Gastrocnemius medialis (tissue), 4 donors: ENCODE measurements around the gene ZNF414.

Experiments
- POLR2A ChIP-seq, 2 donors: fragments of 450-650 bp; IDR thresholded peaks; one replicate each; pipeline ENCODE4 v1.6.1; 2017; ENCODE audit warnings: antibody characterized with exemption in 2 of 2, mild to moderate bottlenecking in 2 of 2, moderate library complexity in 2 of 2
- TF ChIP-seq, protein P1 (sequence below), 5 experiments: fragments of 450-650 bp in 3 of 5; fragments of 200-600 bp in 2 of 5; sonication (generic) in 2 of 5; IDR thresholded peaks in 4 of 5; conservative IDR thresholded peaks in 1 of 5; 1 replicate in 4 of 5; 2 replicates in 1 of 5; pipeline ENCODE4 v1.5.1; 2016 to 2019; ENCODE audit warnings: antibody characterized with exemption in 5 of 5, mild to moderate bottlenecking in 3 of 5, moderate library complexity in 3 of 5

DNA sequence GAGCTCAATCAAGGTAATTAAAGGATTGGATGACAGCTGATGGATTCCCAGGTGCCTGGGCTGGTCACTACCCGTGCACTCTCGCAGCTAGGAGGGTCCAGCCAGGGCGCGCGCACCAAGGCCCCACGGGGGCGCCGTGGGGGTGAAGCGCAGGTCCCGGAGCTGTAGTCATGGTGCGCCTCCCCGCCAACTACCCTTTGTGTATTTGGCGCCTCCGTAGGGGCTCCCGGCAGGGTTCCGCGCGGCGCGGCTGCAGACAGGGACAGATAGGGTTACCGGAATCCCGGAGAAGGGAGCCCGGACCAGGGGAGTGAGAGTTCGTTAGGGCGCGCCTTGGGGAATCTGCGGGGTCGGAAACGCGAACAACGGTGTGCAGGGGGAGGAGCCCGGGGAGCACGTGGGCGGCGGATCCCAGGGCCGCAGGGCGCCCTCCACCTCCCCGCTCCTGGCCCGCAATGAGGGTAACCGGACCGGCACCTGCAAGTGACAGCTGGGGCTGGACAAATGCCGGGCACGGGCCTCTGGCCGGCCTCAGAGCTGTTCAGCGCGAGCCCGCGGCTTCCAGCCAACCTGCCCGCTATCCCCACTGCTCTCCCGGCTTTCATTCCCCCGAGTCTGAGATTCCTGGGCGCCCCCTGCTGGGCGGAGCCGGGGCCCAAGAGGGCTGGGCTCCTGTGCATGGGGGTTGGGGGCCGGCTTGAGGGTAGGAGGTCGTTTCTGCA, 8.1 kb downstream of the ZNF414 start:
- TF ChIP-seq, protein P1, sequence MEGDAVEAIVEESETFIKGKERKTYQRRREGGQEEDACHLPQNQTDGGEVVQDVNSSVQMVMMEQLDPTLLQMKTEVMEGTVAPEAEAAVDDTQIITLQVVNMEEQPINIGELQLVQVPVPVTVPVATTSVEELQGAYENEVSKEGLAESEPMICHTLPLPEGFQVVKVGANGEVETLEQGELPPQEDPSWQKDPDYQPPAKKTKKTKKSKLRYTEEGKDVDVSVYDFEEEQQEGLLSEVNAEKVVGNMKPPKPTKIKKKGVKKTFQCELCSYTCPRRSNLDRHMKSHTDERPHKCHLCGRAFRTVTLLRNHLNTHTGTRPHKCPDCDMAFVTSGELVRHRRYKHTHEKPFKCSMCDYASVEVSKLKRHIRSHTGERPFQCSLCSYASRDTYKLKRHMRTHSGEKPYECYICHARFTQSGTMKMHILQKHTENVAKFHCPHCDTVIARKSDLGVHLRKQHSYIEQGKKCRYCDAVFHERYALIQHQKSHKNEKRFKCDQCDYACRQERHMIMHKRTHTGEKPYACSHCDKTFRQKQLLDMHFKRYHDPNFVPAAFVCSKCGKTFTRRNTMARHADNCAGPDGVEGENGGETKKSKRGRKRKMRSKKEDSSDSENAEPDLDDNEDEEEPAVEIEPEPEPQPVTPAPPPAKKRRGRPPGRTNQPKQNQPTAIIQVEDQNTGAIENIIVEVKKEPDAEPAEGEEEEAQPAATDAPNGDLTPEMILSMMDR (IDR thresholded peaks at IDR 0.05 in 4 of 5, conservative IDR thresholded peaks at IDR 0.05 in 1 of 5): peak; percentile 77 to 93 (median 91)
- TF ChIP-seq POLR2A (IDR thresholded peaks at IDR 0.05): peak; percentile 31 to 48
